ENCODE measurements around the gene ZCRB1. TPM values are rescaled to one million over a fixed set of nuclear protein-coding genes. Genes with fewer than 3 reads are reported as not detected.

ZCRB1 gene
- total RNA-seq, 1 donor from 2014 or later, result 43.5 TPM

GRCh38 chr12:42275499-42275898, 50.4 kb downstream of the ZCRB1 start:
- no peak for TF ChIP-seq CTCF (IDR thresholded peaks at IDR 0.05)
- Histone ChIP-seq H3K27ac (no peak overlapping the region), H3K4me3 (no peak overlapping the region), H3K36me3 (no peaks in the 10 kb centered on the region), H3K9me3 (no peaks in the 10 kb centered on the region), H3K4me1 (no peaks in the 10 kb centered on the region), H3K27me3 (ENCODE audit: low read depth) (no peaks in the 10 kb centered on the region)
- ATAC-seq (no peak), DNase-seq (no peak)
- intact Hi-C loops (cut with DNase I), result no loop called here

- TF ChIP-seq CTCF (IDR thresholded peaks at IDR 0.05), result no peak
- no peaks in the 10 kb centered on the region for H3K9me3 ChIP-seq
- no peak overlapping the region for H3K27ac ChIP-seq
- H3K27me3 ChIP-seq (ENCODE audit: low read depth), result no peaks in the 10 kb centered on the region
- DNase-seq (no peak), ATAC-seq (no peak)
- no peaks in the 10 kb centered on the region for H3K4me1 ChIP-seq
- H3K36me3 ChIP-seq, result no peaks in the 10 kb centered on the region
- no peak overlapping the region for H3K4me3 ChIP-seq
- intact Hi-C loops (cut with DNase I), result no loop called here
Observed at GRCh38 chr12:42273706-42274105, 52.2 kb downstream of the ZCRB1 start.

GRCh38 chr12:42270596-42270995, 55.3 kb downstream of the ZCRB1 start:
- no peak for ATAC-seq
- H3K9me3 ChIP-seq, result no peaks in the 10 kb centered on the region

GRCh38 chr12:42267413-42268190, 58.3 kb downstream of the ZCRB1 start:
- no peak for ATAC-seq

More at GRCh38 chr12:42270596-42270995, 55.3 kb downstream of the ZCRB1 start:
- Histone ChIP-seq H3K36me3 (no peaks in the 10 kb centered on the region), H3K27ac (no peak overlapping the region), H3K4me3 (no peak overlapping the region), H3K27me3 (ENCODE audit: low read depth) (no peaks in the 10 kb centered on the region), H3K4me1 (no peaks in the 10 kb centered on the region)
- intact Hi-C loops (cut with DNase I), result no loop called here
- no peak for DNase-seq
- no peak for TF ChIP-seq CTCF (IDR thresholded peaks at IDR 0.05)

GRCh38 chr12:42266579-42267230, 59.2 kb downstream of the ZCRB1 start:
- no peaks in the 10 kb centered on the region for H3K9me3 ChIP-seq
- no peak for TF ChIP-seq CTCF (IDR thresholded peaks at IDR 0.05)
- ATAC-seq (no peak), DNase-seq (no peak)
- intact Hi-C loops (cut with DNase I), result no loop called here
- no peaks in the 10 kb centered on the region for H3K27me3 ChIP-seq (ENCODE audit: low read depth)
- no peaks in the 10 kb centered on the region for H3K4me1 ChIP-seq
- H3K36me3 ChIP-seq, result no peaks in the 10 kb centered on the region
- no peak overlapping the region for H3K4me3 ChIP-seq
- no peak overlapping the region for H3K27ac ChIP-seq

More at GRCh38 chr12:42267413-42268190, 58.3 kb downstream of the ZCRB1 start:
- no peak for DNase-seq
- H3K4me3 ChIP-seq, result no peak overlapping the region
- H3K27me3 ChIP-seq (ENCODE audit: low read depth), result no peaks in the 10 kb centered on the region
- intact Hi-C loops (cut with DNase I), result no loop called here
- H3K9me3 ChIP-seq, result no peaks in the 10 kb centered on the region
- no peaks in the 10 kb centered on the region for H3K4me1 ChIP-seq
- TF ChIP-seq CTCF (IDR thresholded peaks at IDR 0.05), result no peak
- no peak overlapping the region for H3K27ac ChIP-seq
- no peaks in the 10 kb centered on the region for H3K36me3 ChIP-seq

Data from lower lobe of right lung (tissue), 2 donors.